A549 treated with Hydrocortisone at 1 μM for 4 hours (cell line): ENCODE data around the gene ATOH7. TPM values are rescaled to one million over a fixed set of nuclear protein-coding genes. Genes with fewer than 3 reads are reported as not detected.

Source experiments
- total RNA-seq: library from RNA; stranded (reverse); fragments of 200-300 nt; extraction: Qiagen RNA extraction; gene quantifications from 5 replicates; pipeline ENCODE4 v1.2.3, GENCODE V29; 2022

ATOH7 gene
- 0.10 to 0.27 TPM (median 0.22 TPM) in 5 replicates for total RNA-seq

DNA sequence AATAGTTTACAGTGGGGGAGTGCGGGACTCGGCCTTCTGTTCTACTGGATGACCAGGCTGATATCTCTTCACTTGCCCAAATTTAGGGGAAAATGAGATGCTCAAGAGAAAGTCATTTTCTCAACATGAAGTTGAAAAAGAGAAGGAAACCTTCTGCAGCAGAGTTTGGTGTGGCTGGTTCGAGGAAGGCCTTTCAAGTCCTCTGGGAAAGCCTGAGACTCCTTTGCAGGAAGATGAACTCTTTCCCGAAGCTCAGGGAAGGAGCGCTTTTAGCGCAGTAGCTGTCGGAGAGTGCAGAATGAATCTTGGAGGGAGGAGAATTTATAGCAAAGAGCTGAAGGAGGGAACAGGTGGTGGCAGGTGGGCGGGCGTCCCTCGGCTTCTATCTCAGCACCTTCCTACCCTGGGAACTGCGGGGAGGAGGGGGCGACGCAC, at the start of gene ATOH7:
Gene ATOH7 (minus strand): TSS at position 297 of the 435 bp plus-strand sequence. CDS start 436 bp downstream, outside the sequence.

Other genes starting within 250 kb of the ATOH7 start
- 23.6 to 37.3 TPM (median 26.9 TPM) in 5 replicates for gene HERC4, start 156.8 kb downstream of the ATOH7 start, total RNA-seq
- 2.2 to 2.9 TPM (median 2.6 TPM) in 5 replicates for gene MYPN, start 122.6 kb downstream of the ATOH7 start, total RNA-seq
- gene HNRNPH3, start 100.0 kb upstream of the ATOH7 start, total RNA-seq: 166 to 288 TPM (median 182 TPM) in 5 replicates
- 2.6 to 4.0 TPM (median 3.3 TPM) in 5 replicates for gene PBLD, start 100.8 kb upstream of the ATOH7 start, total RNA-seq
- gene RUFY2, start 175.2 kb upstream of the ATOH7 start, total RNA-seq: 7.1 to 10.0 TPM (median 8.7 TPM) in 5 replicates
- 7.7 to 12.0 TPM (median 9.7 TPM) in 5 replicates for gene DNA2, start 239.9 kb upstream of the ATOH7 start, total RNA-seq